Psoas muscle (tissue), 8 donors: Measurements from ENCODE around the gene RBM17. TPM values are rescaled to one million over a fixed set of nuclear protein-coding genes. Genes with fewer than 3 reads are reported as not detected.
A peak's percentile ranks its signal among the peaks of the same experiment; 100 is the strongest.

ENCODE experiments used
- ATAC-seq, 4 donors: fragments of 200-7000 bp; cut with Tn5 transposase; one replicate each; pipeline ENCODE4 v1.9.1; 2020; ENCODE audit warnings: moderate library complexity in 3 of 4, mild to moderate bottlenecking in 2 of 4
- DNase-seq, 2 donors: peaks; one replicate each; pipeline ENCODE4 v3.0.0-alpha.2; 2020
- H3K27ac ChIP-seq: fragments of 200-600 bp; one replicate; pipeline ENCODE4 v1.8.0; 2022
- H3K27me3 ChIP-seq, 3 donors: fragments of 200-600 bp in 1 of 3; one replicate each; pipeline versions ENCODE4 v1.6.1 to v1.8.0; 2013 to 2022; ENCODE audit warnings: low read length in 2 of 3, mild to moderate bottlenecking in 2 of 3, moderate library complexity in 1 of 3; ENCODE audit not compliant: insufficient read depth in 3 of 3
- H3K36me3 ChIP-seq, 2 donors: fragments of 200-600 bp in 1 of 2; one replicate each; pipeline versions ENCODE4 v1.6.1 to v1.8.0; 2013 to 2022; ENCODE audit warnings: low read depth in 1 of 2, mild to moderate bottlenecking in 1 of 2, moderate library complexity in 1 of 2; ENCODE audit not compliant: insufficient read depth in 1 of 2
- H3K4me1 ChIP-seq: fragments of 200-600 bp; one replicate; pipeline ENCODE4 v1.8.0; 2022
- H3K4me3 ChIP-seq: fragments of 200-600 bp; one replicate; pipeline ENCODE4 v1.8.0; 2022; ENCODE audit warnings: mild to moderate bottlenecking
- H3K9me3 ChIP-seq: fragments of 200-600 bp; one replicate; pipeline ENCODE4 v1.8.0; 2022
- WGBS, 3 donors: extraction: QIAGEN DNeasy Blood & Tissue Kit; methylation state at CpG; one replicate each; pipeline versions ENCODE4 v1.1.6 to v1.1.7; 2013; 5-methylcytosine and 5-hydroxymethylcytosine counted together
- intact Hi-C, 2 donors: fragments of 100-400 bp; cut with DNase I; formaldehyde crosslinking; loops; one replicate each; pipeline versions ENCODE4 v1.11.0 to v1.14.2; 2022
- polyA plus RNA-seq, 3 donors: library from polyadenylated mRNA; stranded (reverse); fragments of 200-250 nt; gene quantifications; one replicate each; pipeline ENCODE4 v1.2.3, GENCODE V29; 2013
- total RNA-seq, 4 donors: library from RNA; stranded (reverse); fragmentation: NEBNext Ultra II Directional in 2 of 4; extraction: Animal tissue kit (Norgen Biotek cat#: 25700) in 2 of 4; gene quantifications; one replicate each; pipeline versions ENCODE4 v1.2.1 to v1.2.4, GENCODE V29; 2021 to 2023
- TF ChIP-seq, protein P1 (sequence below): fragments of 200-600 bp; IDR thresholded peaks from one replicate; pipeline ENCODE4 v1.8.0; 2022; ENCODE audit warnings: antibody characterized with exemption
- donor health status: healthy with polysubstance abuse.
- donor health status: DM: no; HTN: no; CAD: no; lungs with moderate emphysema.
- donor health status: Bipolar disorder and iron deficiency.
- donor health status: healthy.
- donor health status: DM: yes; HTN: yes; CAD: no.
- donor health status: DM: no; HTN: no; CAD: no.
- donor health status: DM: no; HTN: no; CAD: no.
- donor health status: DM: yes; HTN: yes; CAD: no.

The RBM17 gene
- total and polyA plus RNA-seq, 7 donors, result 74.4 to 157 (median 95.9) TPM

DNA sequence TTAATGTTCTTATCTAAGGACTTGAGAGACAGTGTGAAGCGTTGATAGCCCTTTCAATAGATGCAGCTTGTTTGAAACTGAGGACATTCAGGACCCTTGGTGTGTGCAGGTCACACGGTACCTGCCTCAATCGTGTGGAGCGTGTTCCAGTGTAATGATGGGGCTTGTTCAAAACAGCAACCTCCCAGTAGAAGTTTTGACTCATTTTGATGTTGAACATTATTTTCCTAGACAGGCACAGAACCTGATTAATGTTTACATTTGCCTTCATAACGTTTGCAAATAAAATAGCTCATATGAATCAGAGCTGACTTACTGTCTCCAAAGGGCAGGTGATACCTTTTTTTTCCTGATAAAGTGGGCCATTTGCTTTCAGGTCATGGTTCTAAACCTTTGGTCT is 21.3 kb downstream of the RBM17 start:
- Histone ChIP-seq H3K4me3 (no peak overlapping the region), H3K4me1 (peaks cover 29% of the 10 kb centered on the region), H3K27me3 (no peaks in the 10 kb centered on the region), H3K27ac (no peak overlapping the region), H3K9me3 (no peaks in the 10 kb centered on the region), H3K36me3 (peaks cover 18 to 98% of the 10 kb centered on the region in 2 donors)
- TF ChIP-seq, protein P1, sequence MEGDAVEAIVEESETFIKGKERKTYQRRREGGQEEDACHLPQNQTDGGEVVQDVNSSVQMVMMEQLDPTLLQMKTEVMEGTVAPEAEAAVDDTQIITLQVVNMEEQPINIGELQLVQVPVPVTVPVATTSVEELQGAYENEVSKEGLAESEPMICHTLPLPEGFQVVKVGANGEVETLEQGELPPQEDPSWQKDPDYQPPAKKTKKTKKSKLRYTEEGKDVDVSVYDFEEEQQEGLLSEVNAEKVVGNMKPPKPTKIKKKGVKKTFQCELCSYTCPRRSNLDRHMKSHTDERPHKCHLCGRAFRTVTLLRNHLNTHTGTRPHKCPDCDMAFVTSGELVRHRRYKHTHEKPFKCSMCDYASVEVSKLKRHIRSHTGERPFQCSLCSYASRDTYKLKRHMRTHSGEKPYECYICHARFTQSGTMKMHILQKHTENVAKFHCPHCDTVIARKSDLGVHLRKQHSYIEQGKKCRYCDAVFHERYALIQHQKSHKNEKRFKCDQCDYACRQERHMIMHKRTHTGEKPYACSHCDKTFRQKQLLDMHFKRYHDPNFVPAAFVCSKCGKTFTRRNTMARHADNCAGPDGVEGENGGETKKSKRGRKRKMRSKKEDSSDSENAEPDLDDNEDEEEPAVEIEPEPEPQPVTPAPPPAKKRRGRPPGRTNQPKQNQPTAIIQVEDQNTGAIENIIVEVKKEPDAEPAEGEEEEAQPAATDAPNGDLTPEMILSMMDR, result no peak
- no peak for DNase-seq
- intact Hi-C loops, result loop anchor here (5.0 kb wide), 2 partner anchors 37 to 107 kb away; no protein-coding TSS in a partner anchor
- ATAC-seq, result no peak
- 85 to 90% (median 89%) methylated on average over 5 of the region's 5 CpGs for WGBS, 3 donors

DNA sequence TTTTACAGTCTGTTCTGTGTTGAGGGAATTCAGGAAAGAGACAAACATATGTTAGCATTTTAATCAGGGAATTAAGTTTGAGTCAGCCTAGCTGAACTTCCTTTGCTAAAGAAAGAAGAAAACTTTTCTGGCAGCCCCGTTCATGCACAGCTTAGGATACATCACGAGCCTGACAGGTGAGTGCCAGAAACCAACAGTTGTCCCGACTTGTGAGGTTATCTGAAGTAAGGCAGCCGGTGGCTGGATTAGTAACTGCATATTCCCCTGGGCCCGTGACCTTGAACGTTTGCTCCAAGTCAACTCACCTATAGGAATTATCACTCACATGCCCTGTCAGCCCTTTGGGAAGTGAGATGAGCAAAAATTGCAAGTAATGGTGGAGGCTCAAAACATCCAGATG is 24.1 kb downstream of the RBM17 start:
- Histone ChIP-seq H3K4me3 (no peak overlapping the region), H3K27me3 (no peaks in the 10 kb centered on the region), H3K36me3 (peaks cover 17 to 89% of the 10 kb centered on the region in 2 donors), H3K4me1 (peaks cover 46% of the 10 kb centered on the region), H3K27ac (peak overlapping the region; percentile 58), H3K9me3 (no peaks in the 10 kb centered on the region)
- intact Hi-C loops, result loop anchor here (5.0 kb wide), 2 partner anchors 34 to 104 kb away; no protein-coding TSS in a partner anchor
- DNase-seq, result peak in 1 of 2 donors; percentile 56
- WGBS, 3 donors, result 27 to 36% (median 27%) methylated on average over 6 of the region's 6 CpGs
- ATAC-seq, result peak; percentile 66 to 78 (median 70)
- TF ChIP-seq, protein P1, result no peak

DNA sequence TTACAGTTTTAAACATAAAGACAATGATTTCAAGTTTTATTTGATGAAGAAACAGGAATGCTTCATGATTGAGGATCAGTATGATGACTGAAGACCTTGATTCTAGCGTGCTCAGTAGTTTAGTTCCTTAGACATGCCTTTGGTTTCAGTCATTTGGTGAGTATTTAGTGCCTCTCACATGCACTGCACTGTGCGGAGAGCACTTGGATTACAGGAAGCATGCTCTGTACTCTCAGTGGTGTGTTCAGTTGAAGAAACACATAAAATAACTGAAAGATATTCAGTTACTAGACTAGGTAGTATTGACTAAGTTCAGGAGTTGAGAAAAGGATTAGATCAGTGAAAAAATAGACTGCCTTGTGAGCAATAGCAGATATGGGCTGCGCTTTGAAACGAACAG is 25.5 kb downstream of the RBM17 start:
- intact Hi-C loops, result loop anchor here (5.0 kb wide), 2 partner anchors 33 to 103 kb away; no protein-coding TSS in a partner anchor
- ATAC-seq (peak in 3 of 4 donors; percentile 30 to 43 (median 38)), DNase-seq (no peak)
- no peaks in the 10 kb centered on the region for H3K9me3 ChIP-seq
- H3K27ac ChIP-seq, result peak overlapping the region; percentile 58
- 72 to 89% (median 79%) methylated on average over 4 of the region's 4 CpGs for WGBS, 3 donors
- H3K4me3 ChIP-seq, result no peak overlapping the region
- peaks cover 43% of the 10 kb centered on the region for H3K4me1 ChIP-seq
- TF ChIP-seq, protein P1, result no peak
- peaks cover 15 to 77% of the 10 kb centered on the region in 2 donors for H3K36me3 ChIP-seq
- H3K27me3 ChIP-seq, result no peaks in the 10 kb centered on the region

DNA sequence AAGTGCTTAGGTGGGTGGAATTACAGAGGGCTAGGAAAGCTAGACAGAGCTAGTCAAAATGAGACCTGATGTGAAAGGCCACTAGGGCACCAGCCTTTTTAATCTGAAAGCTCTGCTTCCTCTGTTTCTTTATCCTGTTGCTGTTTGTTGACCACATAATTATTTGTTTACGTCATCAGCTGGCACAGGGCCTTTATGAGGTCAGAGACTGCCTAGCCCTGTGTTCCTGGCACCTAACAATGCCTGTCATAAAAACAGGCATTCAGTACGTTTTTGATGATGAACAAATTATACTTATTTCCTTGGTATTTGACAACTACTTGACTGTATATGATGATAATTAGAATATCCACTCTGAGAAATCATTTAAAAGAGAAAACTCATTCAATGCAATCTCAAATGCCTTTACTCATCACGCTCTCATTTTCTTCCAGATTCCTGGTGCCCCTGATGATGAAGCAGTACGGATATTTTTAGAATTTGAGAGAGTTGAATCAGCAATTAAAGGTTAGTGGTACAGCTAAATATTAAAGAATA is 26.0 kb downstream of the RBM17 start:
- ATAC-seq (peak; percentile 36 to 59 (median 46)), DNase-seq (peak in 1 of 2 donors; percentile 54)
- intact Hi-C loops, result loop anchor here (5.0 kb wide), 2 partner anchors 32 to 102 kb away; no protein-coding TSS in a partner anchor
- WGBS, 3 donors, result 31 to 45% (median 33%) methylated on average over 4 of the region's 4 CpGs
- H3K27ac ChIP-seq, result peak overlapping the region; percentile 58
- TF ChIP-seq, protein P1, result no peak
- no peaks in the 10 kb centered on the region for H3K9me3 ChIP-seq
- no peaks in the 10 kb centered on the region for H3K27me3 ChIP-seq
- H3K4me3 ChIP-seq, result no peak overlapping the region
- H3K36me3 ChIP-seq, result peaks cover 15 to 71% of the 10 kb centered on the region in 2 donors
- peaks cover 41% of the 10 kb centered on the region for H3K4me1 ChIP-seq
